ENCODE results near the gene ITSN2. TPM values are rescaled to one million over a fixed set of nuclear protein-coding genes. Genes with fewer than 3 reads are reported as not detected.
A peak's percentile ranks its signal among the peaks of the same experiment; 100 is the strongest.

The ITSN2 gene
- polyA plus RNA-seq, 3 donors = 26.0 to 91.1 (median 40.4) TPM

DNA sequence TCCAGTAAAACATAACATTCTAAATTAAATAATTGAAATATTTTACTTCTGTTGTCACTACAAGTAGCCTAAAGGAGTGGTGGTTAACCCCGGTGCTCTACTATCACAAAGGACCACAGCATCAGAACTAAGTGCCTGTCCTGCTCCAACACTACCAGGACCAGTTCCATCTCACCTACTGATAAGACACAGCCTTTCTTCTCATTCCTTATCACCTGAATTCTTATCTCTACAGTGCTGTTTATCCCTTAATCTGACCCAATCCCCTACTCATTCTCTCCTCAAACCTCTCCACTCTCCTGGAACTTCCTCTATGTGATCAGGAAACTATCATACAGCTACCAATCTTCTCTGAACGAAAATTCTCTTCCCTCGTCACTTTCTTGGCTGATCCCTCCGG, 80.2 kb downstream of the ITSN2 start:
- no peak overlapping the region for H3K27ac ChIP-seq (ENCODE audit: low read depth in 1 of 2, low read length in 2 of 2)
- Mint-ChIP-seq H3K4me3 (no peak overlapping the region), H3K4me1 (peaks cover 6% of the 10 kb centered on the region), H3K27ac (no peak overlapping the region), H3K36me3 (peaks cover 29 to 40% of the 10 kb centered on the region in 2 donors), H3K9me3 (no peaks in the 10 kb centered on the region), H3K27me3 (ENCODE audit: low read depth in 3 of 3) (no peaks in the 10 kb centered on the region)
- TF ChIP-seq, protein P1, sequence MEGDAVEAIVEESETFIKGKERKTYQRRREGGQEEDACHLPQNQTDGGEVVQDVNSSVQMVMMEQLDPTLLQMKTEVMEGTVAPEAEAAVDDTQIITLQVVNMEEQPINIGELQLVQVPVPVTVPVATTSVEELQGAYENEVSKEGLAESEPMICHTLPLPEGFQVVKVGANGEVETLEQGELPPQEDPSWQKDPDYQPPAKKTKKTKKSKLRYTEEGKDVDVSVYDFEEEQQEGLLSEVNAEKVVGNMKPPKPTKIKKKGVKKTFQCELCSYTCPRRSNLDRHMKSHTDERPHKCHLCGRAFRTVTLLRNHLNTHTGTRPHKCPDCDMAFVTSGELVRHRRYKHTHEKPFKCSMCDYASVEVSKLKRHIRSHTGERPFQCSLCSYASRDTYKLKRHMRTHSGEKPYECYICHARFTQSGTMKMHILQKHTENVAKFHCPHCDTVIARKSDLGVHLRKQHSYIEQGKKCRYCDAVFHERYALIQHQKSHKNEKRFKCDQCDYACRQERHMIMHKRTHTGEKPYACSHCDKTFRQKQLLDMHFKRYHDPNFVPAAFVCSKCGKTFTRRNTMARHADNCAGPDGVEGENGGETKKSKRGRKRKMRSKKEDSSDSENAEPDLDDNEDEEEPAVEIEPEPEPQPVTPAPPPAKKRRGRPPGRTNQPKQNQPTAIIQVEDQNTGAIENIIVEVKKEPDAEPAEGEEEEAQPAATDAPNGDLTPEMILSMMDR (IDR thresholded peaks at IDR 0.05) = no peak
- H3K9ac ChIP-seq (ENCODE audit: insufficient read depth, low read length, poor library complexity, severe bottlenecking) = no peak overlapping the region
- no peak overlapping the region for H2AFZ ChIP-seq (ENCODE audit: insufficient read depth, low read depth, low read length, poor library complexity, severe bottlenecking)
- no peak overlapping the region for H3K4me3 ChIP-seq (replicated peaks in 1 of 3; ENCODE audit: low read depth in 2 of 3, low read length in 3 of 3)
- peaks cover 65 to 95% of the 10 kb centered on the region in 2 donors for H3K36me3 ChIP-seq (replicated peaks in 1 of 2; ENCODE audit: control insufficient read depth in 1 of 2, insufficient read depth in 2 of 2, low read length in 2 of 2)
- H3K79me2 ChIP-seq (ENCODE audit: insufficient read depth, low read length) = no peaks in the 10 kb centered on the region
- no peaks in the 10 kb centered on the region for H3K27me3 ChIP-seq (ENCODE audit: control insufficient read depth in 2 of 2, insufficient read depth in 2 of 2, low read length in 2 of 2)
- intact Hi-C loops (cut with micrococcal nuclease) = no loop called here
- WGBS (ENCODE audit: insufficient coverage) = 94% methylated on average over 4 of the region's 4 CpGs
- no peaks in the 10 kb centered on the region for H3K4me1 ChIP-seq (ENCODE audit: control insufficient read depth in 1 of 2, insufficient read depth in 2 of 2, low read length in 2 of 2)
- H3K4me2 ChIP-seq (replicated peaks; ENCODE audit: extremely low read depth, low read length, poor library complexity, severe bottlenecking) = no peak overlapping the region
- H3K9me3 ChIP-seq (replicated peaks in 1 of 2; ENCODE audit: control insufficient read depth in 1 of 2, insufficient read depth in 1 of 2, low read length in 2 of 2) = no peaks in the 10 kb centered on the region
- no peak for DNase-seq
- H4K20me1 ChIP-seq (ENCODE audit: insufficient read depth, low read length) = peaks cover 32% of the 10 kb centered on the region

DNA sequence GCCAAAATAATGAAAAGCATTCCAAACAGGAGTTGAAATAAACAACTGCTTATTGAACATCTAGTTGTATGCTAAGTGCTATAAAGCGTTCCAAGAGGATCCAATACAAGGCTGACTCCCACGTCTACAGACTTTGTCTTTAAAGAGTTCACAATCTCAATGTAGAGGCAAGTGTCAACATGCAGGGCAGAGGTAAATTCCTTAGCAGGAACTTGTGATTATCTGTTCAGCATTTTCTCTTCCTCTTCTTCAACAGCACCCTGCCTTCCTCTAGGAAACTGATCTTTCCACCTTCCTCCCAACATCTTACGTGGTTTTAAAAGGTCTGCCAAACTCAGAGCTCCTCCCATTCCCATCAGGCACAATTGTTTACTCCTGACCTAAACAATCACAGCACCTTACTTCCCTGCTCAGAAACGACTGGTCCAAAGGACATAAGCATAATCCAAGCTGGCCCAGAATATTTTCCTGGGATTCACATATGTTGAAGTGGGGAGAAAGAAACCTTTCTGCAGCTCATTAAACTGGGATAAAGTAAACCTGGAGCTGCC, 83.9 kb downstream of the ITSN2 start:
- Histone ChIP-seq H3K9me3 (replicated peaks in 1 of 2; ENCODE audit: control insufficient read depth in 1 of 2, insufficient read depth in 1 of 2, low read length in 2 of 2) (no peaks in the 10 kb centered on the region), H3K4me2 (replicated peaks; ENCODE audit: extremely low read depth, low read length, poor library complexity, severe bottlenecking) (no peak overlapping the region), H3K79me2 (ENCODE audit: insufficient read depth, low read length) (no peaks in the 10 kb centered on the region), H3K9ac (ENCODE audit: insufficient read depth, low read length, poor library complexity, severe bottlenecking) (no peak overlapping the region), H3K27ac (ENCODE audit: low read depth in 1 of 2, low read length in 2 of 2) (peak overlapping the region in 1 of 2 donors; percentile 42), H3K27me3 (ENCODE audit: control insufficient read depth in 2 of 2, insufficient read depth in 2 of 2, low read length in 2 of 2) (no peaks in the 10 kb centered on the region), H3K4me1 (ENCODE audit: control insufficient read depth in 1 of 2, insufficient read depth in 2 of 2, low read length in 2 of 2) (no peaks in the 10 kb centered on the region), H3K36me3 (replicated peaks in 1 of 2; ENCODE audit: control insufficient read depth in 1 of 2, insufficient read depth in 2 of 2, low read length in 2 of 2) (peaks cover 71 to 96% of the 10 kb centered on the region in 2 donors), H4K20me1 (ENCODE audit: insufficient read depth, low read length) (peaks cover 32% of the 10 kb centered on the region), H2AFZ (ENCODE audit: insufficient read depth, low read depth, low read length, poor library complexity, severe bottlenecking) (no peak overlapping the region), H3K4me3 (replicated peaks in 1 of 3; ENCODE audit: low read depth in 2 of 3, low read length in 3 of 3) (no peak overlapping the region)
- Mint-ChIP-seq H3K9me3 (no peaks in the 10 kb centered on the region), H3K36me3 (peaks cover 48 to 64% of the 10 kb centered on the region in 2 donors), H3K4me1 (peaks cover 6% of the 10 kb centered on the region), H3K4me3 (no peak overlapping the region), H3K27me3 (ENCODE audit: low read depth in 3 of 3) (no peaks in the 10 kb centered on the region), H3K27ac (peak overlapping the region in 5 of 7 donors; percentile 4 to 84 (median 64))
- no peak for DNase-seq
- intact Hi-C loops (cut with micrococcal nuclease) = no loop called here
- TF ChIP-seq, protein P1 (IDR thresholded peaks at IDR 0.05) = no peak
- WGBS (ENCODE audit: insufficient coverage) = 61% methylated on average over 3 of the region's 4 CpGs
